Liver (tissue), 9 donors: ENCODE data around the gene NDUFB7. TPM values are rescaled to one million over a fixed set of nuclear protein-coding genes. Genes with fewer than 3 reads are reported as not detected.

Experiments used
- DNase-seq: peaks from one replicate; pipeline ENCODE4 v3.0.0-alpha.2; 2017; ENCODE audit warnings: low spot score
- H3K27ac ChIP-seq, 2 donors: one replicate each; pipeline ENCODE4 v1.7.0; 2013; ENCODE audit warnings: inconsistent platforms in 2 of 2, low read length in 2 of 2, control low read depth in 1 of 2, low read depth in 1 of 2, mild to moderate bottlenecking in 1 of 2
- H3K27me3 ChIP-seq, 4 donors: one replicate each; pipeline versions ENCODE4 v1.6.1 to v1.7.0; 2013; ENCODE audit warnings: low read length in 3 of 4, inconsistent platforms in 1 of 4, mild to moderate bottlenecking in 1 of 4, moderate library complexity in 1 of 4; ENCODE audit not compliant: control insufficient read depth in 4 of 4, insufficient read depth in 4 of 4
- H3K36me3 ChIP-seq, 4 donors: one replicate each; pipeline versions ENCODE4 v1.6.1 to v1.7.0; 2013; ENCODE audit warnings: low read length in 3 of 4, mild to moderate bottlenecking in 3 of 4, low read depth in 1 of 4, moderate library complexity in 1 of 4; ENCODE audit not compliant: control insufficient read depth in 4 of 4, insufficient read depth in 3 of 4
- H3K4me1 ChIP-seq, 4 donors: one replicate each; pipeline versions ENCODE4 v1.6.1 to v1.7.0; 2013; ENCODE audit warnings: low read length in 3 of 4, mild to moderate bottlenecking in 3 of 4, moderate library complexity in 1 of 4; ENCODE audit not compliant: control insufficient read depth in 4 of 4, insufficient read depth in 4 of 4
- H3K4me3 ChIP-seq, 3 donors: one replicate each; pipeline versions ENCODE4 v1.6.1 to v1.7.0; 2013; ENCODE audit warnings: low read length in 3 of 3, control low read depth in 1 of 3, low read depth in 1 of 3, mild to moderate bottlenecking in 1 of 3
- H3K9ac ChIP-seq, 2 donors: one replicate each; pipeline ENCODE4 v1.7.0; 2013; ENCODE audit warnings: low read length in 2 of 2, mild to moderate bottlenecking in 2 of 2, moderate library complexity in 2 of 2, control low read depth in 1 of 2, low read depth in 1 of 2
- H3K9me3 ChIP-seq, 4 donors: one replicate each; pipeline versions ENCODE4 v1.6.1 to v1.7.0; 2013; ENCODE audit warnings: low read length in 3 of 4; ENCODE audit not compliant: control insufficient read depth in 4 of 4
- EGR1 ChIP-seq, 2 donors: IDR thresholded peaks; 2 replicates each; pipeline ENCODE4 v1.6.1; 2016 to 2018; ENCODE audit warnings: antibody characterized with exemption in 2 of 2, low read depth in 2 of 2
- FOXA1 ChIP-seq: IDR thresholded peaks from 2 replicates; pipeline ENCODE4 v1.6.1; 2016; ENCODE audit warnings: antibody characterized with exemption
- FOXA2 ChIP-seq: IDR thresholded peaks from 2 replicates; pipeline ENCODE4 v1.6.1; 2016; ENCODE audit warnings: antibody characterized with exemption
- GABPA ChIP-seq, 2 donors: IDR thresholded peaks in 1 of 2; conservative IDR thresholded peaks in 1 of 2; 2 replicates each; pipeline ENCODE4 v1.6.1; 2016; ENCODE audit warnings: antibody characterized with exemption in 2 of 2, mild to moderate bottlenecking in 1 of 2, moderate library complexity in 1 of 2
- HNF4A ChIP-seq, 2 donors: conservative IDR thresholded peaks; 2 replicates each; pipeline ENCODE4 v1.6.1; 2016; ENCODE audit warnings: antibody characterized with exemption in 2 of 2, mild to moderate bottlenecking in 2 of 2
- HNF4G ChIP-seq: IDR thresholded peaks from 2 replicates; pipeline ENCODE4 v1.6.1; 2016; ENCODE audit warnings: antibody characterized with exemption
- JUND ChIP-seq, 2 donors: IDR thresholded peaks; 2 replicates each; pipeline ENCODE4 v1.6.1; 2016; ENCODE audit warnings: antibody characterized with exemption in 2 of 2
- NR2F2 ChIP-seq: IDR thresholded peaks from 2 replicates; pipeline ENCODE4 v1.6.1; 2016; ENCODE audit warnings: antibody characterized with exemption
- RAD21 ChIP-seq, 2 donors: IDR thresholded peaks; 2 replicates each; pipeline ENCODE4 v1.6.1; 2016; ENCODE audit warnings: antibody characterized with exemption in 2 of 2, mild to moderate bottlenecking in 2 of 2
- RXRA ChIP-seq, 2 donors: IDR thresholded peaks; 2 replicates each; pipeline ENCODE4 v1.6.1; 2017 to 2018; ENCODE audit warnings: antibody characterized with exemption in 2 of 2, mild to moderate bottlenecking in 1 of 2
- SP1 ChIP-seq: IDR thresholded peaks from 2 replicates; pipeline ENCODE4 v1.6.1; 2018; ENCODE audit warnings: antibody characterized with exemption, mild to moderate bottlenecking
- TAF1 ChIP-seq: conservative IDR thresholded peaks from 2 replicates; pipeline ENCODE4 v1.6.1; 2016; ENCODE audit warnings: antibody characterized with exemption, mild to moderate bottlenecking
- YY1 ChIP-seq: IDR thresholded peaks from 2 replicates; pipeline ENCODE4 v1.6.1; 2016; ENCODE audit warnings: antibody characterized with exemption, mild to moderate bottlenecking
- WGBS: extraction: QIAGEN DNeasy Blood & Tissue Kit; methylation state at CpG from one replicate; pipeline ENCODE4 v1.1.7; 2013; 5-methylcytosine and 5-hydroxymethylcytosine counted together
- polyA plus RNA-seq, 2 donors: library from polyadenylated mRNA; stranded (reverse) in 1 of 2; unstranded in 1 of 2; fragments of 200-250 nt in 1 of 2; fragments of >200 nt in 1 of 2; fragmentation: Nextera tagmentation in 1 of 2; extraction: Ambion mirVana in 1 of 2; gene quantifications; one replicate each; pipeline versions ENCODE4 v1.2.1 to v1.2.3, GENCODE V29; 2013 to 2015
- total RNA-seq, 2 donors: library from RNA; depleted of rRNA; stranded (reverse); fragments of >200 nt; gene quantifications; one replicate each; pipeline ENCODE4 v1.2.3, GENCODE V29; 2014
- TF ChIP-seq, protein P1 (sequence below): IDR thresholded peaks from 2 replicates; pipeline ENCODE4 v1.6.1; 2016; ENCODE audit warnings: antibody characterized with exemption
- TF ChIP-seq, protein P2 (sequence below): IDR thresholded peaks from 2 replicates; pipeline ENCODE4 v1.6.1; 2016; ENCODE audit warnings: antibody characterized with exemption
- TF ChIP-seq, protein P3 (sequence below): IDR thresholded peaks from 2 replicates; pipeline ENCODE4 v1.6.1; 2016; ENCODE audit warnings: antibody characterized with exemption
- TF ChIP-seq, protein P4 (sequence below): IDR thresholded peaks from 2 replicates; pipeline ENCODE4 v1.6.1; 2016; ENCODE audit warnings: antibody characterized with exemption, mild to moderate bottlenecking
- TF ChIP-seq, protein P5 (sequence below): fragments of 150-350 bp; IDR thresholded peaks from 2 replicates; pipeline ENCODE4 v1.5.1; 2017; ENCODE audit warnings: improper control_type of control experiment, low read depth, low read length; ENCODE audit not compliant: missing input control
- donor health status: healthy.
- donor health status: healthy.
- donor health status: healthy.
- donor health status: healthy.
- donor health status: healthy.

The NDUFB7 gene
- total and polyA plus RNA-seq, 4 donors, result 110 to 293 (median 252) TPM

DNA sequence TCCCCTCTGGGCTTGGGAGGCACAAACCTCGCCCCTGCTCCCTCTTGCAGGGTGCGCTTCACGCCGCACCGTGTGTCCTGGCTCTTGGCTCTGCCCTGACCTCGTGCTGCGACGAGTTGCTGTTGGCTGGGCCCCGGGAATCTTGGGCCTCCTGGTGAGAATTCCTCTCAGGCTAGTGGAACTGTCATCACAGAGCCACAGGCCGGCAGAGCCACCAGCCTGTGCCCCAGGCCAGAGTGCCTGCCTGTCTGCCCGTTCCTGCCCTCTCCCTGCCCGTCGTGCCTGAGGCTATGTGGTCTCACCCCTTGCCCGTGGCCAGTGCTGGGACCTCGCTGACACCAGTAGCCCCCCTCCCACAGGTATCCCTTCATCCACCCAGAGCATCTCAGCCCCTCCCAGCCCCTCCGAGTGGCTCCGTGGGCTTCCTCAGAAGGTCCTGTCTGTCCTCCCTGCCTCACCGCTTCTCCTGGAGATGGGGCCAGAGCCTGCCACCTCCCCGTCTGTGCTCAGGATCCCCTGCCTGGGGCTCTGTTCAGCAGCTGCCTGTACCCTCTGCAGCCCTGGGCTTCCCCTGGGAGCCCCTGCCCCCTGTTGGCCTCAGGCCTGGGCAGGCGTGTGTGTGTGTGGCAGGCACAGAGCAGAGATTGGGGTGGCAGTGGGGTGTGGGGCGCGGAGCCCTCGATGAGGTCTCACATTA lies 13.3 kb downstream of the NDUFB7 start:
- H3K4me3 ChIP-seq, result no peak overlapping the region
- peaks cover 0 to 3% (median 0%) of the 10 kb centered on the region in 4 donors for H3K36me3 ChIP-seq
- WGBS, result 92% methylated on average over 23 of the region's 23 CpGs
- peaks cover 14 to 51% (median 38%) of the 10 kb centered on the region in 4 donors for H3K4me1 ChIP-seq
- no peaks in the 10 kb centered on the region for H3K9me3 ChIP-seq
- no peak overlapping the region for H3K27ac ChIP-seq
- DNase-seq, result no peak
- H3K27me3 ChIP-seq, result no peaks in the 10 kb centered on the region
- TF ChIP-seq, protein P1, sequence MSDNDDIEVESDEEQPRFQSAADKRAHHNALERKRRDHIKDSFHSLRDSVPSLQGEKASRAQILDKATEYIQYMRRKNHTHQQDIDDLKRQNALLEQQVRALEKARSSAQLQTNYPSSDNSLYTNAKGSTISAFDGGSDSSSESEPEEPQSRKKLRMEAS, result no peak
- TF ChIP-seq JUND (IDR thresholded peaks at IDR 0.05) (no peak), HNF4A (conservative IDR thresholded peaks at IDR 0.05) (no peak), GABPA (IDR thresholded peaks at IDR 0.05 in 1 of 2, conservative IDR thresholded peaks at IDR 0.05 in 1 of 2) (no peak), TAF1 (no peak), YY1 (no peak), SP1 (no peak), HNF4G (no peak), FOXA2 (no peak), EGR1 (IDR thresholded peaks at IDR 0.05; ENCODE audit: low read depth in 2 of 2) (no peak), NR2F2 (no peak), RAD21 (IDR thresholded peaks at IDR 0.05) (no peak), FOXA1 (no peak), RXRA (IDR thresholded peaks at IDR 0.05) (no peak)
- TF ChIP-seq, protein P2, sequence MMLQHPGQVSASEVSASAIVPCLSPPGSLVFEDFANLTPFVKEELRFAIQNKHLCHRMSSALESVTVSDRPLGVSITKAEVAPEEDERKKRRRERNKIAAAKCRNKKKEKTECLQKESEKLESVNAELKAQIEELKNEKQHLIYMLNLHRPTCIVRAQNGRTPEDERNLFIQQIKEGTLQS, result no peak
- TF ChIP-seq, protein P3, sequence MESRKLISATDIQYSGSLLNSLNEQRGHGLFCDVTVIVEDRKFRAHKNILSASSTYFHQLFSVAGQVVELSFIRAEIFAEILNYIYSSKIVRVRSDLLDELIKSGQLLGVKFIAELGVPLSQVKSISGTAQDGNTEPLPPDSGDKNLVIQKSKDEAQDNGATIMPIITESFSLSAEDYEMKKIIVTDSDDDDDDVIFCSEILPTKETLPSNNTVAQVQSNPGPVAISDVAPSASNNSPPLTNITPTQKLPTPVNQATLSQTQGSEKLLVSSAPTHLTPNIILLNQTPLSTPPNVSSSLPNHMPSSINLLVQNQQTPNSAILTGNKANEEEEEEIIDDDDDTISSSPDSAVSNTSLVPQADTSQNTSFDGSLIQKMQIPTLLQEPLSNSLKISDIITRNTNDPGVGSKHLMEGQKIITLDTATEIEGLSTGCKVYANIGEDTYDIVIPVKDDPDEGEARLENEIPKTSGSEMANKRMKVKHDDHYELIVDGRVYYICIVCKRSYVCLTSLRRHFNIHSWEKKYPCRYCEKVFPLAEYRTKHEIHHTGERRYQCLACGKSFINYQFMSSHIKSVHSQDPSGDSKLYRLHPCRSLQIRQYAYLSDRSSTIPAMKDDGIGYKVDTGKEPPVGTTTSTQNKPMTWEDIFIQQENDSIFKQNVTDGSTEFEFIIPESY, result no peak
- TF ChIP-seq, protein P4, sequence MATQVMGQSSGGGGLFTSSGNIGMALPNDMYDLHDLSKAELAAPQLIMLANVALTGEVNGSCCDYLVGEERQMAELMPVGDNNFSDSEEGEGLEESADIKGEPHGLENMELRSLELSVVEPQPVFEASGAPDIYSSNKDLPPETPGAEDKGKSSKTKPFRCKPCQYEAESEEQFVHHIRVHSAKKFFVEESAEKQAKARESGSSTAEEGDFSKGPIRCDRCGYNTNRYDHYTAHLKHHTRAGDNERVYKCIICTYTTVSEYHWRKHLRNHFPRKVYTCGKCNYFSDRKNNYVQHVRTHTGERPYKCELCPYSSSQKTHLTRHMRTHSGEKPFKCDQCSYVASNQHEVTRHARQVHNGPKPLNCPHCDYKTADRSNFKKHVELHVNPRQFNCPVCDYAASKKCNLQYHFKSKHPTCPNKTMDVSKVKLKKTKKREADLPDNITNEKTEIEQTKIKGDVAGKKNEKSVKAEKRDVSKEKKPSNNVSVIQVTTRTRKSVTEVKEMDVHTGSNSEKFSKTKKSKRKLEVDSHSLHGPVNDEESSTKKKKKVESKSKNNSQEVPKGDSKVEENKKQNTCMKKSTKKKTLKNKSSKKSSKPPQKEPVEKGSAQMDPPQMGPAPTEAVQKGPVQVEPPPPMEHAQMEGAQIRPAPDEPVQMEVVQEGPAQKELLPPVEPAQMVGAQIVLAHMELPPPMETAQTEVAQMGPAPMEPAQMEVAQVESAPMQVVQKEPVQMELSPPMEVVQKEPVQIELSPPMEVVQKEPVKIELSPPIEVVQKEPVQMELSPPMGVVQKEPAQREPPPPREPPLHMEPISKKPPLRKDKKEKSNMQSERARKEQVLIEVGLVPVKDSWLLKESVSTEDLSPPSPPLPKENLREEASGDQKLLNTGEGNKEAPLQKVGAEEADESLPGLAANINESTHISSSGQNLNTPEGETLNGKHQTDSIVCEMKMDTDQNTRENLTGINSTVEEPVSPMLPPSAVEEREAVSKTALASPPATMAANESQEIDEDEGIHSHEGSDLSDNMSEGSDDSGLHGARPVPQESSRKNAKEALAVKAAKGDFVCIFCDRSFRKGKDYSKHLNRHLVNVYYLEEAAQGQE, result no peak
- TF ChIP-seq, protein P5, sequence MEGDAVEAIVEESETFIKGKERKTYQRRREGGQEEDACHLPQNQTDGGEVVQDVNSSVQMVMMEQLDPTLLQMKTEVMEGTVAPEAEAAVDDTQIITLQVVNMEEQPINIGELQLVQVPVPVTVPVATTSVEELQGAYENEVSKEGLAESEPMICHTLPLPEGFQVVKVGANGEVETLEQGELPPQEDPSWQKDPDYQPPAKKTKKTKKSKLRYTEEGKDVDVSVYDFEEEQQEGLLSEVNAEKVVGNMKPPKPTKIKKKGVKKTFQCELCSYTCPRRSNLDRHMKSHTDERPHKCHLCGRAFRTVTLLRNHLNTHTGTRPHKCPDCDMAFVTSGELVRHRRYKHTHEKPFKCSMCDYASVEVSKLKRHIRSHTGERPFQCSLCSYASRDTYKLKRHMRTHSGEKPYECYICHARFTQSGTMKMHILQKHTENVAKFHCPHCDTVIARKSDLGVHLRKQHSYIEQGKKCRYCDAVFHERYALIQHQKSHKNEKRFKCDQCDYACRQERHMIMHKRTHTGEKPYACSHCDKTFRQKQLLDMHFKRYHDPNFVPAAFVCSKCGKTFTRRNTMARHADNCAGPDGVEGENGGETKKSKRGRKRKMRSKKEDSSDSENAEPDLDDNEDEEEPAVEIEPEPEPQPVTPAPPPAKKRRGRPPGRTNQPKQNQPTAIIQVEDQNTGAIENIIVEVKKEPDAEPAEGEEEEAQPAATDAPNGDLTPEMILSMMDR, result no peak
- no peak overlapping the region for H3K9ac ChIP-seq
